SW 1271 (cell line): ENCODE results near the gene GPR78.

Source experiments
- DNase-seq, 2 experiments: peaks; one replicate each; lab custom pipeline; 2025; lab: John Stamatoyannopoulos, UW

GPR78 gene

DNA sequence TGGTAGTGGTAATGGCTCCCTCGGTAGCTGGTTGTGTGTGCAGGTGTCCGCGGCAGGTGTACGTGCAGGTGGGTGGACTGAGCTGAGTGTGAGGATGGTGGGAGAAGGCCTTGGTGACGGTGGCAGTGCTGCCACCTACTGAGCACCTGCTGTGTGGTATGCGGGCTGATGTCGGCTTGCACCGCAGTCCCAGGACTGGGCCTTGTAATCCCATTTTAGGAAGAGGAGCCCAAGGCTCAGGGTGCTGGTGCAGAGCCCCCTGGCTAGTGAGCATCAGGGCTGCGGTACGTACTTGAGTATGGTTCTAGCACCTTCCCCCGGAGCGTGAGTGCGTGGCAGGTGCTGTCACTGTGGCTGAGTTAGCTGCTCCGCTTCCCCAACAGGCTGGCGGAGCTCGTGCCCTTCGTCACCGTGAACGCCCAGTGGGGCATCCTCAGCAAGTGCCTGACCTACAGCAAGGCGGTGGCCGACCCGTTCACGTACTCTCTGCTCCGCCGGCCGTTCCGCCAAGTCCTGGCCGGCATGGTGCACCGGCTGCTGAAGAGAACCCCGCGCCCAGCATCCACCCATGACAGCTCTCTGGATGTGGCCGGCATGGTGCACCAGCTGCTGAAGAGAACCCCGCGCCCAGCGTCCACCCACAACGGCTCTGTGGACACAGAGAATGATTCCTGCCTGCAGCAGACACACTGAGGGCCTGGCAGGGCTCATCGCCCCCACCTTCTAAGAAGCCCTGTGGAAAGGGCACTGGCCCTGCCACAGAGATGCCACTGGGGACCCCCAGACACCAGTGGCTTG is 6.7 kb downstream of the GPR78 start:
- no peak for DNase-seq

DNA sequence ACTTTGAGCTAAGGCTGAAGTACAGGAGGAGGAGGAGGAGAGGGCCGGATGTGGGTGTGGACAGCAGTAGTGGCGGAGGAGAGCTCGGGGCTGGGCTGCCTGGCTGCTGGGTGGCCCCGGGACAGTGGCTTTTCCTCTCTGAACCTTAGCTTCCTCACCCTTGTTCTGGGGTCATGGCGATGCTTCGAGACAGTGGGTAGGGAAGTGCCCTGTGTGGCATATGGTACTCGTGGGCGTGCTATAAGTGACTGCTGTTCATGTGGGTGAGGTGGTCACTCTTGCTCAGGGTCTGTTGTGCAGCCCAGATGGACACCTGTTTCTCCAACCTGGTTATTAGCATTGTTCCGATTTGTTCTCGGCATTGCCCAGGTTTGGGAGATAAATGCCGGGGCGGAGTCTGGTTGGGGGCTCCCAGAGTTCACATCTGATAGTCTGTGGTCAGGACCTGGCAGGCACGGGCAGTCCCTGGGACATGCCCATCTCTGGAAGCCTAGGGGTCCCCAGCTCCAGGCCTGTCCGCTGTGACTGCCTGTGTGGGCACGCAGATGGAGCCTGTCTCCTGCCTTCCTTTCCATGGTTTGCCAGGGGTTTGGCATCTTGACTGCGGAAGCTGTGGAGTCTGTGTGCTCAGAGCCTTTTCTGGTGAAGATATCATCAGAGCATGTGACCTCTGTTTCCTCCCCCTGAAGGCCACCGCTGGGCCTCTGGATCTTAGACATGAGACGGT is 7.4 kb downstream of the GPR78 start:
- no peak for DNase-seq

DNA sequence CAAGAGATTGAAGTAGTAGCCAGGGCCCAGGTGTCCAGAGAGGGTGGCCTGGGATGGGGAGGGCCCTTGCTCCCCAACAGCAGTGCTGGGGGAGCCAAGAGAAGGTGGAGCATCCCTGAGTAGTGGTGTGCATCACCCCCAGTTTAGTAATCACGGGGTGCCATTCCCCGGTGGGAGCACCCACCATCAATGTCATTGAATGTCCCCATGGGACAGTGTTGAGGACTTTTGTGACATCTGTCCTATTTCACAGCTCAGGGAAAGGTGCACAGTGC is 7.9 kb downstream of the GPR78 start:
- no peak for DNase-seq

DNA sequence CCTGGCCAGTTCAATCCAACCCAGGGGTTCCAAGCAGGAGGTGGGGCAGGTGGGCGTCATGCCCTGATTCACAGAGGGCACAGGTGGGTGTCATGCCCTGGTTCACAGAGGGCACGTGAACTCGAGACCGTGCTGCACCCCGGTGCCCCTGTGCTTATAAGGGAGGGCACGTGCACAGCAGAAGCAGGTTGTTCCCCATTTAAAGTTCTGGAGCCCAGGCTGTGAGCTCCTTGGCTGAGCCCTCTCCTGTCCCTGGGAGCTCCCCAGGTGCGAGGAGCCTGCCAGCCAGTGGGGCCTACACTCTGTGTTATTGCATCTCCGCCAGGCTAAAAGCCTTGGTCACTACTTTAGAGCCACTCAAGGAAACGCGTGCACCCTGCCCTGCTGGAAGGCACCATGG is 9.1 kb downstream of the GPR78 start:
- no peak for DNase-seq

DNA sequence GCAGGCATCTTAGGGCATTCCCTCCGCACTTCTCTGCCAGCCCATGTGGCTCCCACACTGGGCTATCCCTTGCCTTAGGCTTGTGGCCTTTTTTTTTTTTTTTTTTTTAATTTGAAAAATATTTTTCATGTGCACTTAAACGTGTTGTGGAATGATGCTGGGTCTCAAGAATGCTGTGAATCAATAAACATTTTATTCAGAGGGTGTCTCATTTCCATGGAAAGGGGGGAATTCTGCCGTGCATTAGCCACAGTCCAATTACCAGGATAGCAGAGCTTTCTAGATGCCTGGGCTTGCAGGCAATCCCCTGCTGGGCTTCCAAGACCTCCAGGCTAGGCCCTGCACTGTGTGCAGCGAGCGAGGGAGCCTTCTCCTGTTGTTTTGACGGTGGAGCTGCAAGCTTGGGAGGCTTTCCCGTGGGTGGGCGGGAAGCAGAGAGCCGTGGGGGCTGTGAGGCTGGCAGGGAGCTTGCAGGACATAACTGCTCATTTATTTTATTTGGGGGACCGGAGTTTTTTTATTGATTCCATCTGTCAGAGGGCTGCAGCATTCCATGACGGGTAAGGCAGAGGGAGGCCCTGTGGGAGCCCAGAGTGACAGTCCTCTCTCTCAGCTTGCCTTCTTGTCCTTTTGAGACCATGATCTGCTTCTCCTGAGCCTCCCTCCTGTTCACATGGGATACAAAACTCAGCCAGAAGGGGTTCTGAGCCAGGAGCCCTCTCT is 9.8 kb downstream of the GPR78 start:
- no peak for DNase-seq

DNA sequence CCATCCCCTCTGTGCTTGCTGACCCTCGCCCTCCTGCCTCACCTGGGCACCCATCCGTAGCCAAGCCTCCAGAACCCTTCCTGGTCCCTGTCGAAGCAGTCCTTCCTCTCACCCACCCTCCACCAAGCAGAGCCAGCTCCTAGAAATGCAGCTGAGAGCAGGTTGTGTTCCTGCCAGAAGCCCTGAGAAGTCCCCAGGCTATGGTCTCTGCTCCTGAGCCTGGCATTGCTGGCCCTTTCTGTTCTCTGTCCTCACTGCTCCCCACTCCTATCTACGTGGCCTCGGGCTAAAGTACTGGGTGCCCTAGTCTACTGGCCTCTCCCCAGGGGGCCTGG is 10.3 kb downstream of the GPR78 start:
- no peak for DNase-seq

DNA sequence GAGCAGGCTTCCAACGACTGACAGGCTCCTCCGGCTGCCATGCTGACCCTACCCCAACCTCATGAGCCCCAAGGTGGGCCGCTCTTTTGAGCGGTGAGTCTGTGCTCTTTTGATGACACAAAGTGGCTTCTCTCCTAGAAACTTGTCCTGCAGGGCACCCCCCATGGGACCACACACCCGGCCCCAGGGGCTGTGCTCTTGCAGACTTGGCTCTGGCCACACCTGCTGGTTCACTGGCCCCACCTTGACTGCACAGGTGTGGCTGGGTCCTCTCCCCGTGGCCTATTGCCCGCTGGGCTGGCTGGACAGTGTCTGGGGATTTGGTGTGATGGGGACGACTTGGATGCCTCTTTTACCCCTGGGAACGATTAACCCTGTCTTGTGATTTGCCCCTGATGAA is 10.9 kb downstream of the GPR78 start:
- no peak for DNase-seq

DNA sequence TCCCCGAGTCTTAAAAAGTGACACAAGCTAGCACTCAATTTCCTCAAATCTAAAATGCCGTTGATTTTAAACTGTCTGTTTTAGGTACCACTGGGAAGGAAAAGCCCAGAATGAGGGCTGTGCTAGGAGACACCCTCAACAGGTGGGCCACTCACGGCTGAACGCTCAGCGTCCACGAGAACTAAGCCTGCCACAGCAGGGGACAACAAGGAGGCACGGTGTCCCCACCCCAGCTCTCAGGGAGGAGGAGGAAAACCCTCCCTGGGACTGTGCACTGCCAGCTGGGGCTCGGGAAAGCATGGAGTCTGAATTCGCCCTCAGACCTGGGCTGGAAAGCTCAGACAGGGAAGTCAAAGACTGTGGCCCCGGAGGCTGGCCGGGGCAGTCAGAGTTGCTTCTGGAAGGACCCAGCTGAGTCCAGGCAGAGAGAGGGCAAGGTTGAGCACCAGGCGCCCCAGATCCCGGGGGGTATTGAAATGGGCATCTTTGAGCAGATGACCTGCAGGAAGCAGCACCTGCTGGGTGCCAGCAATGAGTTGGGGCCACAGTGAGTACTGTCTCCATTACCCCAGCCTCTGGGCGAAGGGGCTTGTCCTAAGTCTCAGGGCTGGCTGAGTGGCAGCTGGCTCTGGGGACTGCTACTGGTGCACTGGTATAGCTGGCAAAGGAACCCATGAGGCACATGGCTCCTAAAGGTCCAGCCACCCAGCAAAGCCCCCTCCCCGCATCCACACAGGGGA is 11.6 kb downstream of the GPR78 start:
- no peak for DNase-seq

DNA sequence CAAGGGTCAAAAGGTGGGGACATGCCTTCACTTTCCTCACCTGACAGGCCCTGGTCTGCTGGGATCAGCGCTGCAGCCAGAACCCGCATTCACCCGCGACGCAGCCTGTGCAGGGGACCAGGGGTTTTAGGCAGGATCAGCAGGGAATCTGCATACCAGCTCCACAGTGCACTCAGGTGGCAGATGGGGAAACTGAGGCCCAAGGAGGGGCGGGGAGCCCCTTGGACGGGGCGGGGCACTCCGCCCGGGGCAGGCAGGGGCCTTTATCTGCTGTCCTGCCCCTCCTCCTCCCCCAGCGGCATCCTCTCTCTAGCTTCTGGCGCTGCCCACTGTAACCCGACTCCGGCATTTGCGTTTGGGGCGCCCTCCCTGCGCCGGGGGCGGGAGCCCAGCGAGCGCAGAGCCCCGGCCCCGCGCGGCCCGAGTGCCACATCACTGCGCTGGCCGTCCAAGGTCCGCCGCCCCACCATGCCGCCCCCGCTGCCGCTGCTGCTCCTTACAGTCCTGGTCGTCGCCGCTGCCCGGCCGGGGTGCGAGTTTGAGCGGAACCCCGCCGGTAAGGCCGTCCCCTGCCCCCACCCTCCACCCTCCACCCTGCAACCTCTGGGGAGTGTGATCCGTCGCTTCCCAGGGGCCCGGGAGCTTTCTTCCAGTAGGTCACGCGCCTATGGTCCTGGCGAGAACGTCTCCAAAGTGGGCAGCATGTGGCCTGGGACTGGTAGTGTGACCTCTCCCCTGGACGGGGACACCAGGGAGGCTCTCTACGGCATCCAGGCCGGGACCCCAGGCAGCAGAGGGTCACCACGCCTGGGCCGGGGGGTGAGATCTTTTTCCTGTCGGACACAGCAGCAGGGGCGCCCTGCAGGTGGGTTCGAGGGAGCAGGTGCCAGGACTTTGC is 12.4 kb downstream of the GPR78 start, which contains the start of gene CPZ:
CPZ (plus strand) TSS at position 400 of the 898 bp plus-strand sequence; CDS start at position 469, 69 bp downstream.
- no peak for DNase-seq

DNA sequence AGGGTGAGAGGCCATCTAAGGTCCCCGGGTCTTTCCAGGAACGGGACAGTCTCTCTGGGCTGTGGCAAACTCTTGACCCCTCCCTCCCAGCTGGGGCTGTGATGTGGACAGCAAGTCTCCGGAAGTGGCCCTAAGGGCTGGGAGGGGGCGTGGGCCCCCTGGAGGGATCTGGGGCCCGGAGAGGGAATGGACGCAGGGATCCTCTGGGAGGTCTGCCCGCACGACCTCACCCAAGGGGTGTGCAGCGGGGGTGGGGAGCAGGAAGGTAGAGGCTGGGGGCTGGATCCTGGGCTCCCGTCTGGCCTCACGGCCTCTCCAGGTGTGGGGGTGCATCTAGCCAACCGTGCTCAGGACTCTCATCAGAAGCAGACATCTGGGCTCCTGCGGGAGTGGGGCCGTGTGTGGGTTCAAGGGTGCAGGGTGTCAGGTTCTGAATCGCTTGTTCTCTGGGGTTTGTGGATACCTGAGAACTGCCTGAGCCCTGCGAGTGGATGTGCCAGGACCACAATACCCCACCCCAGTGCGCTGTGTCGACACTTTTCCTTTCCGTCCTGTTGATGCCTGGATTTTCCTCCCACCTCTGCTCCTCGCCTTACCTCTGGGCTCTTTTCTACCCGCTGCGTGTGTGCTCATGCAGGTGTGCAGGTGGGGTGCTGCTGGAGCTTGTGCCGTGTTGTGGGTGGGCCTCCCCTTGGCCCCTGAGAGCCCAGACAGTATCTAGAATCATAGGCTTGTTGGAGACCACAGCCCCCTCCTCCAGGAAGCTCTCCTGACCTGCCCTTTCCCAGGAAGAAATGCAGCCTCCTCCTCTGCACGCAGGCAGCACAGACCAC is 13.3 kb downstream of the GPR78 start:
- no peak for DNase-seq

DNA sequence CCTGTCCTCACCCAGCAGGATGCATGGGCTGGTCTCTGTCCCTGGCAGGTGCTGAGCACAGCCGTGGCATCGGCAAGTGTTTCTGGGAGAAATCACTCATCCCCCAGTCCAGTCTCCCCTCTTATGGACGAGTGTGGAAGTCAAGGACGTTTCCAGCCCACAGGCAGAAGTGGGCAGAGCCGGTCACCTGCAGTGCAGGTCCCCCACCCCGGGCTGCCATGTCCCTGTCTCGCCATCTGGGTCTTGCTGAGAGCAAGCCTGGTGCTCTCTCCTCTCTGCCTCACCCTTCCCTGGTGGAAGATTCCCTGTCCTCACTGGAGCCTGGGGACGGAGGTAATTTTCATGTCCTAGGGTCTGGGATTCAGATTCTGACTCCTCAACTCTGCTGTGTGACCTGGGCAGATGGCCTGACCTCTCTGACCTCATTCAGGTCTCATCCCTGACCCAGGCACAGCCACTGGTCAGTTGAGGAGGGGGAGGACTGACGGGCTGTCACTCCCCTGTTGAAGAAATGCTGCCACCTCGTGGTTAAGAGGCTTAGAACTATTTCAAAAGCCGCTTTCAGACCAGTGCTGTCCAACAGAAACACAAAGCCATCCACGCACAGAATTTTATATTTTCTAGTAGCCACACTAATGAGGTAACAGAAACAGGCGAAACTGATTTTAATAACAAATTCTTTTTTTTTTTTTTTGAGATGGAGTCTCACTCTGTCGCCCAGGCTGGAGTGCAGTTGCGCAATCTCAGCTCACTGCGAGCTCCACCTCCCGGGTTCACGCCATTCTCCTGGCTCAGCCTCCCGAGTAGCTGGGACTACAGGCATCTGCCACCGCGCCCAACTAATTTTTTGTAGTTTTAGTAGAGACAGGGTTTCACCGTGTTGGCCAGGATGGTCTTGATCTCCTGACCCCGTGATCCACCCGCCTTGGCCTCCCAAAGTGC is 14.2 kb downstream of the GPR78 start:
- DNase-seq: peak; percentile 28 to 79

DNA sequence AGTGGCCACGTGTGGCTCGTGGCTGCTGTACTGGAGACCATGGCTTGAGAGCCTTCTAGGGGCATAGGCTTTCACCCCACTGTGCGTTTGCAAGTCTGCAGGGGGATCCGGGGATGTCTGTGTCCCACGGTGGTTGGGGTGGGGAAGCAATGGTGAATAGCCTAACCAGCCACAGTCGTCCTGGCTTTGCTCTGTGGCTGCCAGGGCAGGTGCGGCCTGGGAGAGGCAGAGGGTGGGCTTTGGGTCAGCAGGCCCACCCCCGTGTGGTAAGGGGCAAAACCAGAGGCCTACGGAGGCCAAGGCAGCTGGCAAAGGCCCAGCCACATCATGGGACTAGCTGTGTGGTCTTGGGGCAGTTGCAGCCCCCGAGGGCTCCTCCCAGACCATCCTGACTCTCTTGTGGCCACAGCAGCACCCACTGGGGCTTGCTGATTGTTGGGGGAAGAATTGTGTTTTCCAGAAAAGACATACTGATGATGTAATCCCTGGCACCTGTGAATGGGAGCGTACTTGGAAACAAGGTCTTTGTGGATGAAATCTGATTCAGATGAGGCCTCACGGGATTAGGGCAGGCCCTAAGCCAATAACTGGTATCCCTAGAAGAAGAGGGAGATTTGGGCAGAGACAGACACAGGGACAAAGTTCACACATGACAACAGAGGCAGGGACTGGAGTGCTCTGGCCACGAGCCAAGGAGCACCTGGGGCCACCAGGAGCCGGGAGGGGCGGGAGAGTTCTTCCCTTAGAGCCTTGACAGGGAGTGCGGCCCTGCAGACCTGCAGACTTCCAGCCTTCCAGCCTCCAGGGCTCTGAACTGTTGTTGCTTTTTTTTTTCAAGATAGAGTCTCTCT is 15.3 kb downstream of the GPR78 start:
- no peak for DNase-seq

DNA sequence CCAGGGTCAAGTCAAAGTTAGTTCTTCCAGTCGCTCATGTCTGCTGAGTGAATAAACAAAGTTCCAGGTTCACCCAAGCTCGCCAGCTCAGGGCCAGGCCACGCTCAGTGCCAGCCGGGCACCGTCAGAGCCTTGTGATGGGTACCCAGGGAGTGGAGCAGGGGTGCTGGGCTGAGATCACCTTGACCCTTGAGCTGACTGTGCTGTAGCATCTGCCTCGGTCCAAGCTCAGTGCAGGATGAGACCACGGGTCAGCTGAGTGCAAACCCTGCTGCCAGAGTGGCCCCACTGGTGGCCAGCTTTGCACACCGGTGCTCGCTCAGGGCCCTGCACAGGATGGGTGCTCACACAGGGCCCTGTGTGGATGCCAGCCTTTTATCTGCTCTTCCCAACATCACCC is 16.7 kb downstream of the GPR78 start:
- DNase-seq: no peak

DNA sequence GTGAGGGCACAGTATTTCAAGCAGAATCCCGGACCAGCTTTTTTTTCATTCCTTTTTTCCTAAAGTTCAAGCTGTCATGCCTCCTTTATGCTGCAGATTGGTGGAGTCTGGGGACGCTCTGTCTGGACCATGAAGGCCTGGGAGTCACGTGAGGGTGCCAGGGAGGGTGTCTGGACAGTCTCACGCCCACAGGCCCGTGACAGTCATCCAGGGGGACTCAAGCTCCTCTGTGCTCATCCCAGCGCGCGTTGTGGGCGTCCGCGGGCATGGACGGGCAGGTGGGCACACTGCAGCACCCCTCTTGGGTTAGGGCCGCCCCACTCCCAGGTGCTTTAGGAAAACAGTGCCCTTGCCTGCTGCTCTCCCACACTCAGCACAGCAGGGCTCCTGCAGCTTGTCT is 17.1 kb downstream of the GPR78 start:
- DNase-seq: no peak

DNA sequence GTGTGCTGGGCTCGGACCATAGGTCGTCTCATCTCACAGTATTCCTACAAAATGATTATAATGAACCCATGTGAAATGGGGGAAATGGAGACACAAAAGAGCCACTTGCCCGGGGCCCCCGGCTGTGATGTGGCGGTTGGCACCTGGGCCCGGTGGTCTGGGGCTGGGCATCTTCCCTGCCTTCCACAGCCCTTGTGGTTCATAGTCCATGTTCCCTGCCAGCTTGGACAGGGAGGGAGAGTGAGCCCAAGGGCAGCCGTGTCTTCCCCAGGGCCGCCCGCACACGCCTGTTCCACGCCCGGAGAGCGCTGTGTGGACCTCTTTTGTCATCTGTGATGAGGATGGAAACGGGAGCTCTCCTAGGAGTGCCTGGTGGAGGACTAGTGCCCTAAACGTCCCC is 17.6 kb downstream of the GPR78 start:
- no peak for DNase-seq

DNA sequence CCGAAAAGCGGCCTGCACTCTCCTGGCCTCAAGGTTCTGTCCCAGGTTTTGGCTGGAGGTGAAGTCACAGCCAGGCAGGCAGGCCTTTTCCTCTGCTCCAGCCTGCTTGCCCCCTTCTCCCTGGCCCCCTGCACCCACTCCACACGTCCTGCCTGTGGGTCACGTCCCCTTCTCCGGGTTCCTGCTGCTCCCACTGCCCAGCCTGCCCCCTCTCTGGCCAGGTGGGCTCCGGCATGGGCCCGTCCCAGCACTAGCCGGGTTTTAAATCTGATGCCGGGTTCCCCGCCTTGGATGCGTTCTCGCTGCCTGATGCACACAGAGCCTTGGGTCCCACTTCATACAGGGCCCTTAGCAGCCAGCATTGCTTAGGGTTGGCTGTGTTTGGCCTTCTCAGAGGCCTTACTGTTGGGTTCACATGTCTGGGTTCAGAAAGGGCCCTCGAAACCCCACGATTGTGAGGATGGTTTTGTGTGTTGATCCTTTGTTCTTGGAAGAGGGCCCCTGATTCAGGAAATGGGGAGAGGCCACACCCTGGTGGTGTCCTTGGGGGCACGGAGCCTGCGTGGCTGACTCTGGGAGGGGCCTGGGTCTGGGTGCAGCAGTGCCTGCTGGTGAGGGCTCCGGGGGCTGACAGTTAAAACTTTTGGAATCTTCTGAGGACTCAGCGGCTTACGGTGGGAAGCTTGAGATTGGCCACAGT is 18.3 kb downstream of the GPR78 start:
- no peak for DNase-seq

DNA sequence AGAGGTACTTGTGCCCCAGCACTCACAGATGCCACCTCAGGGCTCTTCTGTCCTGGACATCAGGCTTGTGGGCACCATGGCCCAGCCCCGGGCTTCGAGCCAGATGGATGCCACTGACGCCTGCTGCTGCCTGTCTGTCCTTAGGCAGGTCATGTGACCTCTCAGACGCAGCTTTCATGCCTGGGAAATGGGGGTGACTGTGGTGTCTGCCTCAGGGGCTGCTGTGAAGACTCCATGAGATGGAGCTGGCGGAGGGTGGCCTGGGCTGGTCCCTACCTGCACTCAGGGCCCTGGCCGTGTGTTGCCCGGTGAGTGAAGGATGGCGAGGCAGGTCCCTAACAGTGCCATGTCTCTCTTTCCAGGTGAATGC is 18.9 kb downstream of the GPR78 start:
- DNase-seq: no peak

DNA sequence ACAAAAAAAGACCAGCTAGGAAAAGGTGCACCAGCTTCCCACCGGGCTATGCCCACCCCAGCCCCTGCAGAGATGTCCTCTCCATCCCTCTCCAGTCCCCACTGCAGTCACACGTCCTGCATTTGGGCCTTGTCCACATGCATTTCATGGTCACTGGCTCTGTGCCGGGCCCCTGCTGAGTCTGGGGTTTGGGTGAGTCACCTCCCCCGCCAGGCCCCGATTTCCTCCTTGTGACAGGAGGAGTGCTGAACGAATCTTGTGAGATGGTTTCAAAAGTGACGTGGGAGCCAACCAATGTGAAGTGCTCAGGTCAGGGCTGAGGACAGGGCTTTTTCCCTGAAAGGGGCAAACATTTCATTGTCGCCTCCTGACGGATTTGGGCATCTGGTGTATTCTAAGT is 19.5 kb downstream of the GPR78 start:
- DNase-seq: no peak
